Endothelial cell (in vitro differentiated cells): ENCODE measurements around the gene MYO7B. TPM values are rescaled to one million over a fixed set of nuclear protein-coding genes. Genes with fewer than 3 reads are reported as not detected.

Experiments
- DNase-seq: peaks from one replicate; pipeline ENCODE4 v3.0.0; 2021; ENCODE audit warnings: low spot score
- H3K27ac Mint-ChIP-seq: one replicate; pipeline ENCODE4 v1.8.0; 2021; ENCODE audit warnings: mixed read lengths, inconsistent platforms; ENCODE audit not compliant: unreplicated experiment
- H3K27me3 Mint-ChIP-seq: one replicate; pipeline ENCODE4 v1.8.0; 2021; ENCODE audit warnings: mild to moderate bottlenecking, moderate library complexity, mixed read lengths, inconsistent platforms; ENCODE audit not compliant: unreplicated experiment
- H3K36me3 Mint-ChIP-seq: one replicate; pipeline ENCODE4 v1.8.0; 2021; ENCODE audit warnings: mild to moderate bottlenecking, low read depth, mixed read lengths, inconsistent platforms; ENCODE audit not compliant: unreplicated experiment
- H3K4me1 Mint-ChIP-seq: one replicate; pipeline ENCODE4 v1.8.0; 2021; ENCODE audit warnings: mild to moderate bottlenecking, mixed read lengths, inconsistent platforms; ENCODE audit not compliant: unreplicated experiment
- H3K4me3 Mint-ChIP-seq: one replicate; pipeline ENCODE4 v1.8.0; 2021; ENCODE audit warnings: mild to moderate bottlenecking, mixed read lengths, inconsistent platforms; ENCODE audit not compliant: unreplicated experiment
- H3K9me3 Mint-ChIP-seq: one replicate; pipeline ENCODE4 v1.8.0; 2021; ENCODE audit warnings: mixed read lengths, inconsistent platforms; ENCODE audit not compliant: unreplicated experiment
- total RNA-seq: library from RNA; stranded (reverse); fragmentation: NEBNext Ultra II Directional; extraction: Animal tissue kit (Norgen Biotek cat#: 25700); gene quantifications from one replicate; pipeline ENCODE4 v1.2.1, GENCODE V29; 2021; ENCODE audit not compliant: unreplicated experiment
- TF ChIP-seq, protein P1 (sequence below): fragments of 200-600 bp; sonication (generic); IDR thresholded peaks from one replicate; pipeline ENCODE4 v1.5.0; 2021; ENCODE audit warnings: antibody characterized with exemption; ENCODE audit not compliant: unreplicated experiment

MYO7B gene
- total RNA-seq, 1 donor from 2014 or later = 0.90 TPM

DNA sequence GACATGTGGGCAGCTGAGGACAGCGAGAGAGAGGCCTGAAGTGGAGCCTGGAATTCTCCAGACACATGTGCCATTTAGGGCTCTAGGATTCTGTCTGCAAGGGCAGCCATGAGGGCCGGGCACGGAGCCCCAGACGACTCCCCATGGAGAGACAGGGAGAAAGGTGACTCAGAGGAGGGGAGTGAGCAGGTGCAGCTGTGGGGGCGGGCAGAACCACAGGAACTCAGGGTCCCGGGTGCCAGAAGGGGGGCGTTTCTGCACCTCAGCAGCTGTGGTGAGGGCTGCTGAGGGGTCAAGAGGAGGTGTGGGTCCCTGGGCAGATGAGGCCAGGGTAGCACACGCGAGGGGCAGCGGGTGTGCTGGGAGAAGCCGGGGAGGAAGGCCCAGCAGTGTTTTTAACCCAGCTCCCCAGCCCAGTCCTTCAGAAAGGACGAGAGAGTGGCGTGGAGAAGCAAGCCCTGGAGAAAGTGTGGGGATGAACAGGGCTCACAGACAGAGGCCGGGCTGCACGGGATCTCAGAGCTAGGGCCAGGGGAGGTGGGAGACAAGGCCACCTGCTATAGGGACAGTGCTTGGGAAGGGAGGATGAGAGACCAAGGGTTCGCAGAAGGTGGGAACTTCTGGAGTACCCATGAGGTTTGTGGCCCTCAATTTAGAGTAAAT, 118.1 kb downstream of the MYO7B start:
- H3K36me3 Mint-ChIP-seq = no peaks in the 10 kb centered on the region
- TF ChIP-seq, protein P1, sequence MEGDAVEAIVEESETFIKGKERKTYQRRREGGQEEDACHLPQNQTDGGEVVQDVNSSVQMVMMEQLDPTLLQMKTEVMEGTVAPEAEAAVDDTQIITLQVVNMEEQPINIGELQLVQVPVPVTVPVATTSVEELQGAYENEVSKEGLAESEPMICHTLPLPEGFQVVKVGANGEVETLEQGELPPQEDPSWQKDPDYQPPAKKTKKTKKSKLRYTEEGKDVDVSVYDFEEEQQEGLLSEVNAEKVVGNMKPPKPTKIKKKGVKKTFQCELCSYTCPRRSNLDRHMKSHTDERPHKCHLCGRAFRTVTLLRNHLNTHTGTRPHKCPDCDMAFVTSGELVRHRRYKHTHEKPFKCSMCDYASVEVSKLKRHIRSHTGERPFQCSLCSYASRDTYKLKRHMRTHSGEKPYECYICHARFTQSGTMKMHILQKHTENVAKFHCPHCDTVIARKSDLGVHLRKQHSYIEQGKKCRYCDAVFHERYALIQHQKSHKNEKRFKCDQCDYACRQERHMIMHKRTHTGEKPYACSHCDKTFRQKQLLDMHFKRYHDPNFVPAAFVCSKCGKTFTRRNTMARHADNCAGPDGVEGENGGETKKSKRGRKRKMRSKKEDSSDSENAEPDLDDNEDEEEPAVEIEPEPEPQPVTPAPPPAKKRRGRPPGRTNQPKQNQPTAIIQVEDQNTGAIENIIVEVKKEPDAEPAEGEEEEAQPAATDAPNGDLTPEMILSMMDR = no peak
- DNase-seq = no peak
- H3K4me3 Mint-ChIP-seq = no peak overlapping the region
- H3K9me3 Mint-ChIP-seq = no peaks in the 10 kb centered on the region
- H3K4me1 Mint-ChIP-seq = peaks cover 8% of the 10 kb centered on the region
- H3K27ac Mint-ChIP-seq = peak overlapping the region; percentile 57
- H3K27me3 Mint-ChIP-seq = peaks cover 19% of the 10 kb centered on the region

DNA sequence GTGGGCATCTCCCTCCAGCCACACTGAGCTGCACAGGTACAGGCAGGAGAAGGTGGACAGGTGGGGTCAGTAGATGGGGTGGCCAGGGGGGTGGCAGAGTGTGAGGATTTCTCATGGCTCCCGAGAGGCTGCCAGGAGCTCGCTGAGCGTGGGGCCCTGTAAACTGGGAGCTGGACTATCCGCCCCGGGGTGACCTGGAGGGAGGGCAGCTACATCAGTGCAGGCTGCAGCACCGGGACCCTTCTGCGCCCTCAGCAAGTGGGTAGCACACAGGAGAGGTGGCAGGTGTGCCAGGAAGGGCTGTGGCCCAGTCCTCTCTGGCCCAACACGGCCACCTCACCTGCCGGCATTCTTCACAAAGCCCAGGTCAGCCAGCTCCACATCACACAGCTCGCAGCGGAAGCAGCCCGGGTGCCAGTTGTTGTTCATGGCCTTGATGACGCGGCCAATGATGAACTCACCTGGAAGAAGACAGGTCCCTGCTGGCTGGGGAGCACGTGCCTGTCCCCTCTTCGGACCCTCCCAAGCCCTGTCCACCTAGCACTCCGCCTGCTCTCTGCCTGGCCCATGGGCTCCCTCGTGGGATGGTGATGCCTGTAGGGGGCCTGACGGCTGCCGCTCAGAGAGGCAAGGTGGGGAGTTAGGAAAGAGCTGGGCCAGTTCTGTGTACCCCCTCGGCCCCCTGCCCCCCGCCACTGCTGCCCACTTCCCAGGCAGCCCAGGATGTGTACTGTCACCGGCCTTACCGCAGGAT, 118.8 kb downstream of the MYO7B start:
- Mint-ChIP-seq H3K9me3 (no peaks in the 10 kb centered on the region), H3K27me3 (peaks cover 18% of the 10 kb centered on the region), H3K4me1 (peaks cover 8% of the 10 kb centered on the region), H3K36me3 (no peaks in the 10 kb centered on the region), H3K4me3 (no peak overlapping the region), H3K27ac (peak overlapping the region; percentile 57)
- TF ChIP-seq, protein P1 = no peak
- no peak for DNase-seq

DNA sequence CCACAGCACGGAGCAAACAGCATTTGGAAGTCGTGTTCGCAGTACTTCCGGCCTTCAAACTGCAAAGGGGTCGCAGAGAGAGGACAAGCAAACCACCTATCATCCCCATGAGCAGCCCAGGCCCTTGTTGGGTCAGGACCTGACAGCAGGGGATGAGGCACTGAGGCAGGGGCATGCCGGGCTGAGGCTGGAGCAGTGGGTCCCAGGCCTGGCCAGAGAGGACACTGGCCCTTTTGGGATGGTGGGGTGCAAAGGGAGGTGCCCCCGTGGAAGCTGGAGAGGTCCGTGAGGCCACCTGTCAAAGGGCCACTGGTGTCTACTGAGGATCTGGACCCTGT, 119.3 kb downstream of the MYO7B start:
- H3K27me3 Mint-ChIP-seq = peaks cover 18% of the 10 kb centered on the region
- no peaks in the 10 kb centered on the region for H3K9me3 Mint-ChIP-seq
- no peak for DNase-seq
- TF ChIP-seq, protein P1 = no peak
- H3K4me1 Mint-ChIP-seq = peaks cover 4% of the 10 kb centered on the region
- no peak overlapping the region for H3K27ac Mint-ChIP-seq
- no peaks in the 10 kb centered on the region for H3K36me3 Mint-ChIP-seq
- no peak overlapping the region for H3K4me3 Mint-ChIP-seq

GRCh38 chr2:127655209-127656073, 120.0 kb downstream of the MYO7B start:
- no peak overlapping the region for H3K27ac Mint-ChIP-seq
- H3K9me3 Mint-ChIP-seq = no peaks in the 10 kb centered on the region
- DNase-seq = no peak
- H3K27me3 Mint-ChIP-seq = peaks cover 18% of the 10 kb centered on the region
- H3K36me3 Mint-ChIP-seq = no peaks in the 10 kb centered on the region
- TF ChIP-seq, protein P1 = no peak
- no peak overlapping the region for H3K4me3 Mint-ChIP-seq
- peaks cover 4% of the 10 kb centered on the region for H3K4me1 Mint-ChIP-seq
